Ascending aorta (tissue), 2 donors: Measurements from ENCODE around the gene MAPK6. TPM values are rescaled to one million over a fixed set of nuclear protein-coding genes. Genes with fewer than 3 reads are reported as not detected.
"Not testable (repeated sequence)": the region's sequence is repeated elsewhere in the genome, so short reads cannot be mapped to it uniquely, and the experiment has no call there.

Experiments used
- DNase-seq, 2 donors: peaks; one replicate each; pipeline ENCODE4 v3.0.0-alpha.2; 2019; ENCODE audit warnings: low spot score in 2 of 2
- H3K27ac ChIP-seq, 2 donors: fragments of 200-600 bp; sonication (generic); one replicate each; pipeline ENCODE4 v1.5.1; 2016 to 2017; ENCODE audit warnings: mild to moderate bottlenecking in 1 of 2
- H3K27me3 ChIP-seq: fragments of 200-600 bp; sonication (generic); one replicate; pipeline ENCODE4 v1.5.1; 2017
- H3K36me3 ChIP-seq, 2 donors: fragments of 200-600 bp; sonication (generic); one replicate each; pipeline ENCODE4 v1.5.1; 2016
- H3K4me1 ChIP-seq, 2 donors: fragments of 200-600 bp; sonication (generic); one replicate each; pipeline ENCODE4 v1.5.1; 2016 to 2017; ENCODE audit warnings: mild to moderate bottlenecking in 1 of 2
- H3K4me3 ChIP-seq, 2 donors: fragments of 200-600 bp; sonication (generic); one replicate each; pipeline ENCODE4 v1.5.1; 2016 to 2017; ENCODE audit warnings: mild to moderate bottlenecking in 1 of 2
- H3K9me3 ChIP-seq, 2 donors: fragments of 200-600 bp; sonication (generic); one replicate each; pipeline ENCODE4 v1.5.1; 2016
- CTCF ChIP-seq, 3 experiments: fragments of 200-600 bp in 2 of 3; fragments of 450-650 bp in 1 of 3; sonication (generic) in 2 of 3; IDR thresholded peaks; one replicate each; pipeline ENCODE4 v1.5.1; 2016 to 2019; ENCODE audit warnings: antibody characterized with exemption in 3 of 3, mild to moderate bottlenecking in 1 of 3, moderate library complexity in 1 of 3
- intact Hi-C: fragments of 100-400 bp; cut with DNase I; formaldehyde crosslinking; loops from one replicate; pipeline ENCODE4 v1.15.1; 2023
- total RNA-seq: library from RNA; depleted of rRNA; stranded (reverse); fragments of >200 nt; gene quantifications from one replicate; pipeline ENCODE4 v1.1.0, GENCODE V29; 2016

Gene MAPK6
- total RNA-seq, 1 donor from 2014 or later, result 32.1 TPM

GRCh38 chr15:51992953-51993352 lies 26.1 kb upstream of the MAPK6 start:
- Histone ChIP-seq H3K27me3 (no peaks in the 10 kb centered on the region), H3K9me3 (no peaks in the 10 kb centered on the region), H3K36me3 (no peaks in the 10 kb centered on the region), H3K27ac (no peak overlapping the region), H3K4me3 (no peak overlapping the region), H3K4me1 (no peaks in the 10 kb centered on the region)
- intact Hi-C loops, result no loop called here
- TF ChIP-seq CTCF (IDR thresholded peaks at IDR 0.05), result no peak
- DNase-seq, result no peak

- TF ChIP-seq CTCF (IDR thresholded peaks at IDR 0.05), result no peak
- H3K9me3 ChIP-seq, result no peaks in the 10 kb centered on the region
- no peak overlapping the region for H3K27ac ChIP-seq
- intact Hi-C loops, result no loop called here
- H3K27me3 ChIP-seq, result no peaks in the 10 kb centered on the region
- no peak for DNase-seq
- H3K4me3 ChIP-seq, result no peak overlapping the region
- H3K36me3 ChIP-seq, result no peaks in the 10 kb centered on the region
- no peaks in the 10 kb centered on the region for H3K4me1 ChIP-seq
These were observed 16.7 kb upstream of the MAPK6 start for GRCh38 chr15:52002351-52002750.

GRCh38 chr15:52003089-52003488 lies 15.9 kb upstream of the MAPK6 start:
- H3K4me1 ChIP-seq, H3K27me3 ChIP-seq, intact Hi-C loops, H3K4me3 ChIP-seq, H3K36me3 ChIP-seq, H3K27ac ChIP-seq, H3K9me3 ChIP-seq: not testable (repeated sequence)
- peak in 1 of 2 donors; percentile 18 for DNase-seq

GRCh38 chr15:52003710-52004109 lies 15.3 kb upstream of the MAPK6 start:
- intact Hi-C loops, result no loop called here

GRCh38 chr15:52004806-52005205 lies 14.2 kb upstream of the MAPK6 start:
- no peak overlapping the region for H3K4me3 ChIP-seq
- no peaks in the 10 kb centered on the region for H3K36me3 ChIP-seq
- TF ChIP-seq CTCF (IDR thresholded peaks at IDR 0.05), result no peak
- DNase-seq, result peak in 1 of 2 donors; percentile 9
- intact Hi-C loops, result no loop called here
- no peaks in the 10 kb centered on the region for H3K9me3 ChIP-seq
- H3K27me3 ChIP-seq, result no peaks in the 10 kb centered on the region
- no peaks in the 10 kb centered on the region for H3K4me1 ChIP-seq
- no peak overlapping the region for H3K27ac ChIP-seq

More at GRCh38 chr15:52003710-52004109, 15.3 kb upstream of the MAPK6 start:
- Histone ChIP-seq H3K9me3 (no peaks in the 10 kb centered on the region), H3K27ac (no peak overlapping the region), H3K4me1 (no peaks in the 10 kb centered on the region), H3K36me3 (no peaks in the 10 kb centered on the region), H3K27me3 (no peaks in the 10 kb centered on the region), H3K4me3 (no peak overlapping the region)
- TF ChIP-seq CTCF (IDR thresholded peaks at IDR 0.05), result no peak
- DNase-seq, result no peak

- H3K27ac ChIP-seq, result no peak overlapping the region
- no peaks in the 10 kb centered on the region for H3K27me3 ChIP-seq
- no peaks in the 10 kb centered on the region for H3K4me1 ChIP-seq
- no peak for TF ChIP-seq CTCF (IDR thresholded peaks at IDR 0.05)
- DNase-seq, result no peak
- H3K4me3 ChIP-seq, result no peak overlapping the region
- intact Hi-C loops, result no loop called here
- no peaks in the 10 kb centered on the region for H3K9me3 ChIP-seq
- H3K36me3 ChIP-seq, result no peaks in the 10 kb centered on the region
These were observed 13.0 kb upstream of the MAPK6 start for GRCh38 chr15:52005748-52006701.
